IMR-90 (cell line): ENCODE results near the gene AKAP1. TPM values are rescaled to one million over a fixed set of nuclear protein-coding genes. Genes with fewer than 3 reads are reported as not detected.

Source experiments
- ATAC-seq: fragments of 200-7000 bp; cut with Tn5 transposase; 2 replicates; pipeline ENCODE4 v1.9.1; 2020; ENCODE audit warnings: low read depth, mild to moderate bottlenecking, moderate library complexity
- BruUV-seq: library from RNA; stranded (reverse); fragments of 400-500 nt; replicated peaks from 2 replicates; lab custom pipeline; 2021; lab: Mats Ljungman, UMichigan
- CTCF ChIA-PET: fragments of 300-600 bp; formaldehyde crosslinking; extraction: SDS; loops from one replicate; lab custom pipeline; 2021; ENCODE audit warnings: antibody characterized with exemption; lab: Yijun Ruan, JAX
- POLR2A ChIA-PET: fragments of 300-600 bp; sonication (Branson Sonifier 250); formaldehyde crosslinking; loops from one replicate; lab custom pipeline; 2022; ENCODE audit warnings: antibody characterized with exemption; ENCODE audit not compliant: unreplicated experiment; lab: Charles Lee
- DNase-seq: peaks from one replicate; pipeline ENCODE4 v3.0.0; 2013
- H2AFZ ChIP-seq: replicated peaks from 2 replicates; pipeline ENCODE3; 2013; ENCODE audit warnings: low read length, mild to moderate bottlenecking; ENCODE audit not compliant: poor library complexity
- H2AK5ac ChIP-seq: 2 replicates; pipeline ENCODE4 v1.6.1; 2013; ENCODE audit warnings: low read depth, low read length, inconsistent platforms
- H2AK9ac ChIP-seq: replicated peaks from 2 replicates; pipeline ENCODE3; 2013; ENCODE audit warnings: mild to moderate bottlenecking, low read depth, low read length, moderate library complexity; ENCODE audit not compliant: poor library complexity
- H2BK120ac ChIP-seq: 2 replicates; pipeline ENCODE4 v1.6.1; 2013; ENCODE audit warnings: low read depth, low read length, inconsistent platforms
- H2BK15ac ChIP-seq: 3 replicates; pipeline ENCODE4 v1.6.1; 2013; ENCODE audit warnings: low read depth, low read length, inconsistent platforms
- H2BK20ac ChIP-seq: 2 replicates; pipeline ENCODE4 v1.6.1; 2013; ENCODE audit warnings: low read depth, mild to moderate bottlenecking, inconsistent platforms, low read length, moderate library complexity
- H2BK5ac ChIP-seq: 2 replicates; pipeline ENCODE4 v1.6.1; 2013; ENCODE audit warnings: mild to moderate bottlenecking, low read depth, low read length, inconsistent platforms; ENCODE audit not compliant: poor library complexity, severe bottlenecking
- H3K14ac ChIP-seq: replicated peaks from 2 replicates; pipeline ENCODE4 v1.6.1; 2013; ENCODE audit warnings: low read depth, low read length, inconsistent platforms
- H3K18ac ChIP-seq: 2 replicates; pipeline ENCODE4 v1.6.1; 2013; ENCODE audit warnings: low read depth, low read length, control low read depth
- H3K23ac ChIP-seq: 2 replicates; pipeline ENCODE4 v1.6.1; 2013; ENCODE audit warnings: low read depth, low read length, inconsistent platforms
- H3K27ac ChIP-seq: 2 replicates; pipeline ENCODE4 v1.5.1; 2013; ENCODE audit warnings: mild to moderate bottlenecking, control low read depth, low read length; ENCODE audit not compliant: insufficient read depth
- H3K27me3 ChIP-seq: 2 replicates; pipeline ENCODE4 v1.6.1; 2013; ENCODE audit warnings: low read length; ENCODE audit not compliant: control insufficient read depth, insufficient read depth
- H3K36me3 ChIP-seq: 2 replicates; pipeline ENCODE4 v1.6.1; 2013; ENCODE audit warnings: low read length, mixed read lengths; ENCODE audit not compliant: control insufficient read depth, insufficient read depth
- H3K4ac ChIP-seq: 2 replicates; pipeline ENCODE4 v1.6.1; 2013; ENCODE audit warnings: low read depth, low read length, inconsistent platforms
- H3K4me1 ChIP-seq: 2 replicates; pipeline ENCODE4 v1.6.1; 2013; ENCODE audit warnings: low read length, mixed read lengths; ENCODE audit not compliant: control insufficient read depth, insufficient read depth
- H3K4me2 ChIP-seq: 2 replicates; pipeline ENCODE4 v1.6.1; 2013; ENCODE audit warnings: low read depth, mild to moderate bottlenecking, control low read depth, low read length, moderate library complexity
- H3K4me3 ChIP-seq: 2 replicates; pipeline ENCODE4 v1.5.1; 2013; ENCODE audit warnings: low read depth, mild to moderate bottlenecking, control low read depth, low read length, moderate library complexity; ENCODE audit not compliant: insufficient read depth
- H3K56ac ChIP-seq: 2 replicates; pipeline ENCODE4 v1.6.1; 2013; ENCODE audit warnings: low read length, inconsistent platforms; ENCODE audit not compliant: insufficient read depth; ENCODE audit errors: extremely low read depth
- H3K79me1 ChIP-seq, 2 experiments: 2 replicates each; pipeline ENCODE4 v1.6.1; 2013; ENCODE audit warnings: low read length in 2 of 2, inconsistent platforms in 1 of 2, low read depth in 1 of 2
- H3K9ac ChIP-seq: 2 replicates; pipeline ENCODE4 v1.6.1; 2013; ENCODE audit warnings: low read depth, low read length, control low read depth
- H3K9me1 ChIP-seq: 2 replicates; pipeline ENCODE4 v1.6.1; 2013; ENCODE audit warnings: low read length, inconsistent platforms; ENCODE audit not compliant: insufficient read depth
- H3K9me3 ChIP-seq: 2 replicates; pipeline ENCODE4 v1.6.1; 2013; ENCODE audit warnings: low read length; ENCODE audit not compliant: control insufficient read depth, insufficient read depth
- H4K20me1 ChIP-seq: 2 replicates; pipeline ENCODE4 v1.6.1; 2013; ENCODE audit warnings: low read length, inconsistent platforms; ENCODE audit not compliant: insufficient read depth
- H4K5ac ChIP-seq: 2 replicates; pipeline ENCODE4 v1.6.1; 2013; ENCODE audit warnings: mild to moderate bottlenecking, low read depth, low read length, control low read depth
- H4K8ac ChIP-seq, 2 experiments: 2 replicates each; pipeline ENCODE4 v1.6.1; 2013; ENCODE audit warnings: low read depth in 2 of 2, low read length in 2 of 2, control low read depth in 1 of 2, inconsistent platforms in 1 of 2
- H4K91ac ChIP-seq: 2 replicates; pipeline ENCODE4 v1.6.1; 2013; ENCODE audit warnings: low read depth, low read length, inconsistent platforms; ENCODE audit not compliant: insufficient read depth
- BHLHE40 ChIP-seq: fragments of 150-350 bp; IDR thresholded peaks from 2 replicates; pipeline ENCODE4 v1.6.1; 2016; ENCODE audit warnings: mild to moderate bottlenecking, low read depth, low read length
- CEBPB ChIP-seq: IDR thresholded peaks from 2 replicates; pipeline ENCODE4 v1.6.1; 2012; ENCODE audit warnings: low read depth, low read length, improper control_type of control experiment
- CHD1 ChIP-seq: IDR thresholded peaks from 2 replicates; pipeline ENCODE4 v1.6.1; 2012; ENCODE audit warnings: low read depth, low read length, improper control_type of control experiment
- MAFK ChIP-seq: IDR thresholded peaks from 2 replicates; pipeline ENCODE4 v1.6.1; 2012; ENCODE audit warnings: low read depth, low read length, improper control_type of control experiment
- MAZ ChIP-seq: IDR thresholded peaks from 2 replicates; pipeline ENCODE4 v1.6.1; 2012; ENCODE audit warnings: low read depth, mild to moderate bottlenecking, low read length, improper control_type of control experiment, moderate library complexity, borderline replicate concordance
- MXI1 ChIP-seq: IDR thresholded peaks from 2 replicates; pipeline ENCODE4 v1.6.1; 2012; ENCODE audit warnings: low read depth, mild to moderate bottlenecking, low read length, moderate library complexity, borderline replicate concordance
- NFE2L2 ChIP-seq: fragments of 150-350 bp; IDR thresholded peaks from 2 replicates; pipeline ENCODE4 v1.6.1; 2016; ENCODE audit warnings: low read depth, mild to moderate bottlenecking, low read length
- POLR2A ChIP-seq: IDR thresholded peaks from 2 replicates; pipeline ENCODE4 v1.6.1; 2012; ENCODE audit warnings: mild to moderate bottlenecking, low read depth, low read length
- RAD21 ChIP-seq: IDR thresholded peaks from 2 replicates; pipeline ENCODE4 v1.6.1; 2012; ENCODE audit warnings: low read length, improper control_type of control experiment
- RFX5 ChIP-seq: IDR thresholded peaks from 2 replicates; pipeline ENCODE4 v1.8.0; 2012; ENCODE audit warnings: low read depth, mild to moderate bottlenecking, low read length, moderate library complexity
- WGBS, 2 experiments: methylation state at CpG; one replicate each; pipeline versions ENCODE4 v1.1.5 to v1.1.7; 2013; ENCODE audit warnings: missing lambda C conversion rate in 2 of 2; ENCODE audit not compliant: insufficient read length in 1 of 2; ENCODE audit errors: extremely low coverage in 2 of 2; 5-methylcytosine and 5-hydroxymethylcytosine counted together
- dilution Hi-C: fragments of 300-500 bp; cut with HindIII; formaldehyde crosslinking; loops from one replicate; pipeline ENCODE4 v1.14.3; 2018; ENCODE audit warnings: low sequenced_read_pairs; ENCODE audit not compliant: unreplicated experiment
- in situ Hi-C: fragments of 300-500 bp; cut with MboI; formaldehyde crosslinking; loops from 3 replicates; pipeline ENCODE4 v1.14.3; 2019; ENCODE audit warnings: low sequenced_read_pairs, inconsistent platforms, mixed read lengths
- intact Hi-C: fragments of 100-400 bp; cut with micrococcal nuclease; formaldehyde crosslinking; loops from 2 replicates; pipeline ENCODE4 v1.10.0; 2022
- polyA plus RNA-seq, 3 experiments: library from polyadenylated mRNA; depleted of rRNA; stranded (reverse); fragments of >200 nt; gene quantifications; 2 replicates each; pipeline ENCODE4 v1.2.3, GENCODE V29; 2012; ENCODE audit warnings: low replicate concordance in 1 of 3
- total RNA-seq: library from RNA; depleted of rRNA; stranded (reverse); fragments of >200 nt; gene quantifications from 2 replicates; pipeline ENCODE4 v1.2.3, GENCODE V29; 2012
- TF ChIP-seq, protein P1 (sequence below): conservative IDR thresholded peaks from 2 replicates; pipeline ENCODE4 v1.5.1; 2012; ENCODE audit warnings: mild to moderate bottlenecking, low read depth, low read length, improper control_type of control experiment
- TF ChIP-seq, protein P2 (sequence below): fragments of 150-350 bp; IDR thresholded peaks from 2 replicates; pipeline ENCODE4 v1.6.1; 2017; ENCODE audit warnings: mild to moderate bottlenecking, antibody characterized with exemption, low read length, low read depth

AKAP1 gene
- total and polyA plus RNA-seq, 2 of the 4 experiments (the other 2 are of a cell fraction): 10.2 to 17.4 TPM

DNA sequence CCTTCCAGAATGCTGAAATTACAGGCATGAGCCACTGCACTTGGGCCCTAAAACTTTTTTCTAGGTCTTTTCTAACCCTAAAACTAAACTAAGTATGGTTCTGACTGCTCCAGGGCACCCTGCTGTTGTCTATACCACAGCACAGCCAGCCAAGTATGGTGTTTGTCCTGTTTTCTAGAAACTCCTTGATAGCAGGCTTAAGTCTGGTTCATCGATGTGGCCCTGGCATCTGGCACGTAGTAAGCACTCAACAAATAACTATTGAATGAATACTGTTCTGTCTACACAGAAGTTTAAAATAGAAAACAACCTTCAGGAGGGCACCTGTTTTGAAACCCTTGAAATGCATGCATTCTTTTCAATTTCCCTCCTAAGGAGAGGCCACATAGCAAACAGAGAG, 44.5 kb upstream of the AKAP1 start:
- Histone ChIP-seq H3K9ac (no peak overlapping the region), H2BK5ac (no peak overlapping the region), H4K5ac (no peak overlapping the region), H3K4me3 (no peak overlapping the region), H2BK15ac (no peak overlapping the region), H3K27me3 (peaks cover 31% of the 10 kb centered on the region), H4K20me1 (no peaks in the 10 kb centered on the region), H2AFZ (no peak overlapping the region), H2AK9ac (no peak overlapping the region), H3K56ac (no peak overlapping the region), H3K9me3 (no peaks in the 10 kb centered on the region), H3K36me3 (no peaks in the 10 kb centered on the region), H3K4me1 (no peaks in the 10 kb centered on the region), H2AK5ac (no peak overlapping the region), H4K8ac (no peak overlapping the region), H3K27ac (no peak overlapping the region), H3K4ac (no peak overlapping the region), H2BK120ac (no peak overlapping the region), H4K91ac (no peak overlapping the region), H3K18ac (no peak overlapping the region), H3K9me1 (no peaks in the 10 kb centered on the region), H3K14ac (no peak overlapping the region), H2BK20ac (no peak overlapping the region), H3K79me1 (no peaks in the 10 kb centered on the region), H3K4me2 (no peak overlapping the region), H3K23ac (no peak overlapping the region)
- ATAC-seq: no peak
- TF ChIP-seq, protein P1, sequence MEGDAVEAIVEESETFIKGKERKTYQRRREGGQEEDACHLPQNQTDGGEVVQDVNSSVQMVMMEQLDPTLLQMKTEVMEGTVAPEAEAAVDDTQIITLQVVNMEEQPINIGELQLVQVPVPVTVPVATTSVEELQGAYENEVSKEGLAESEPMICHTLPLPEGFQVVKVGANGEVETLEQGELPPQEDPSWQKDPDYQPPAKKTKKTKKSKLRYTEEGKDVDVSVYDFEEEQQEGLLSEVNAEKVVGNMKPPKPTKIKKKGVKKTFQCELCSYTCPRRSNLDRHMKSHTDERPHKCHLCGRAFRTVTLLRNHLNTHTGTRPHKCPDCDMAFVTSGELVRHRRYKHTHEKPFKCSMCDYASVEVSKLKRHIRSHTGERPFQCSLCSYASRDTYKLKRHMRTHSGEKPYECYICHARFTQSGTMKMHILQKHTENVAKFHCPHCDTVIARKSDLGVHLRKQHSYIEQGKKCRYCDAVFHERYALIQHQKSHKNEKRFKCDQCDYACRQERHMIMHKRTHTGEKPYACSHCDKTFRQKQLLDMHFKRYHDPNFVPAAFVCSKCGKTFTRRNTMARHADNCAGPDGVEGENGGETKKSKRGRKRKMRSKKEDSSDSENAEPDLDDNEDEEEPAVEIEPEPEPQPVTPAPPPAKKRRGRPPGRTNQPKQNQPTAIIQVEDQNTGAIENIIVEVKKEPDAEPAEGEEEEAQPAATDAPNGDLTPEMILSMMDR: no peak
- TF ChIP-seq MAFK (no peak), CEBPB (no peak), NFE2L2 (no peak), CHD1 (no peak), POLR2A (no peak), MXI1 (no peak), BHLHE40 (no peak), RFX5 (no peak), RAD21 (no peak), MAZ (no peak)
- TF ChIP-seq, protein P2, sequence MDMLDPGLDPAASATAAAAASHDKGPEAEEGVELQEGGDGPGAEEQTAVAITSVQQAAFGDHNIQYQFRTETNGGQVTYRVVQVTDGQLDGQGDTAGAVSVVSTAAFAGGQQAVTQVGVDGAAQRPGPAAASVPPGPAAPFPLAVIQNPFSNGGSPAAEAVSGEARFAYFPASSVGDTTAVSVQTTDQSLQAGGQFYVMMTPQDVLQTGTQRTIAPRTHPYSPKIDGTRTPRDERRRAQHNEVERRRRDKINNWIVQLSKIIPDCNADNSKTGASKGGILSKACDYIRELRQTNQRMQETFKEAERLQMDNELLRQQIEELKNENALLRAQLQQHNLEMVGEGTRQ: no peak
- CTCF ChIA-PET: no interaction called here
- intact Hi-C loops: no loop called here
- dilution Hi-C loops: no loop called here
- no CpG with 5 or more reads among the region's 2 CpGs for WGBS, 2 experiments
- no TSS peak for BruUV-seq
- POLR2A ChIA-PET: no interaction called here
- in situ Hi-C loops: no loop called here
- DNase-seq: no peak
